Measurements from ENCODE around the gene ZNF81. TPM values are rescaled to one million over a fixed set of nuclear protein-coding genes. Genes with fewer than 3 reads are reported as not detected.
"Not testable (repeated sequence)": the region's sequence is repeated elsewhere in the genome, so short reads cannot be mapped to it uniquely, and the experiment has no call there.

ZNF81 gene
- total RNA-seq, 1 donor from 2014 or later = 10.0 TPM

GRCh38 chrX:47838361-47838760 lies 1.7 kb downstream of the ZNF81 start:
- Histone ChIP-seq H3K9me3 (no peaks in the 10 kb centered on the region), H3K27ac (no peak overlapping the region), H3K36me3 (no peaks in the 10 kb centered on the region), H3K4me3 (no peak overlapping the region), H3K4me1 (no peaks in the 10 kb centered on the region), H3K27me3 (no peaks in the 10 kb centered on the region)
- TF ChIP-seq, protein P1, sequence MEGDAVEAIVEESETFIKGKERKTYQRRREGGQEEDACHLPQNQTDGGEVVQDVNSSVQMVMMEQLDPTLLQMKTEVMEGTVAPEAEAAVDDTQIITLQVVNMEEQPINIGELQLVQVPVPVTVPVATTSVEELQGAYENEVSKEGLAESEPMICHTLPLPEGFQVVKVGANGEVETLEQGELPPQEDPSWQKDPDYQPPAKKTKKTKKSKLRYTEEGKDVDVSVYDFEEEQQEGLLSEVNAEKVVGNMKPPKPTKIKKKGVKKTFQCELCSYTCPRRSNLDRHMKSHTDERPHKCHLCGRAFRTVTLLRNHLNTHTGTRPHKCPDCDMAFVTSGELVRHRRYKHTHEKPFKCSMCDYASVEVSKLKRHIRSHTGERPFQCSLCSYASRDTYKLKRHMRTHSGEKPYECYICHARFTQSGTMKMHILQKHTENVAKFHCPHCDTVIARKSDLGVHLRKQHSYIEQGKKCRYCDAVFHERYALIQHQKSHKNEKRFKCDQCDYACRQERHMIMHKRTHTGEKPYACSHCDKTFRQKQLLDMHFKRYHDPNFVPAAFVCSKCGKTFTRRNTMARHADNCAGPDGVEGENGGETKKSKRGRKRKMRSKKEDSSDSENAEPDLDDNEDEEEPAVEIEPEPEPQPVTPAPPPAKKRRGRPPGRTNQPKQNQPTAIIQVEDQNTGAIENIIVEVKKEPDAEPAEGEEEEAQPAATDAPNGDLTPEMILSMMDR (IDR thresholded peaks at IDR 0.05) = no peak
- intact Hi-C loops (cut with DNase I) = loop anchor here (10.0 kb wide), 1 partner anchor 186 kb away; no protein-coding TSS in a partner anchor
- DNase-seq (no peak), ATAC-seq (no peak)

GRCh38 chrX:47840111-47840510 lies 3.4 kb downstream of the ZNF81 start:
- DNase-seq (no peak), ATAC-seq (no peak)
- TF ChIP-seq, protein P1 (IDR thresholded peaks at IDR 0.05) = no peak
- Histone ChIP-seq H3K4me1 (peaks cover 2% of the 10 kb centered on the region), H3K27ac (no peak overlapping the region), H3K9me3 (no peaks in the 10 kb centered on the region), H3K4me3 (no peak overlapping the region), H3K27me3 (no peaks in the 10 kb centered on the region), H3K36me3 (no peaks in the 10 kb centered on the region)
- intact Hi-C loops (cut with DNase I) = no loop called here

- no peak for DNase-seq
- no peak overlapping the region for H3K4me3 ChIP-seq
- TF ChIP-seq, protein P1 (IDR thresholded peaks at IDR 0.05) = no peak
- no peaks in the 10 kb centered on the region for H3K9me3 ChIP-seq
- no peaks in the 10 kb centered on the region for H3K27me3 ChIP-seq
- ATAC-seq = no peak
- H3K4me1 ChIP-seq = peaks cover 5% of the 10 kb centered on the region
- H3K27ac ChIP-seq = no peak overlapping the region
- H3K36me3 ChIP-seq = peaks cover 12% of the 10 kb centered on the region
- intact Hi-C loops (cut with DNase I) = no loop called here
Observed at GRCh38 chrX:47843363-47843762, 6.7 kb downstream of the ZNF81 start.

- no peak overlapping the region for H3K27ac ChIP-seq
- H3K27me3 ChIP-seq = no peaks in the 10 kb centered on the region
- DNase-seq (no peak), ATAC-seq (no peak)
- intact Hi-C loops (cut with DNase I) = no loop called here
- no peaks in the 10 kb centered on the region for H3K9me3 ChIP-seq
- no peak overlapping the region for H3K4me3 ChIP-seq
- TF ChIP-seq, protein P1 (IDR thresholded peaks at IDR 0.05) = no peak
- peaks cover 12% of the 10 kb centered on the region for H3K36me3 ChIP-seq
- H3K4me1 ChIP-seq = peaks cover 5% of the 10 kb centered on the region
Observed at GRCh38 chrX:47844117-47844516, 7.4 kb downstream of the ZNF81 start.

GRCh38 chrX:47846040-47846439 lies 9.3 kb downstream of the ZNF81 start:
- Histone ChIP-seq H3K9me3 (no peaks in the 10 kb centered on the region), H3K4me1 (peaks cover 5% of the 10 kb centered on the region), H3K4me3 (no peak overlapping the region), H3K27me3 (no peaks in the 10 kb centered on the region), H3K27ac (no peak overlapping the region), H3K36me3 (peaks cover 12% of the 10 kb centered on the region)
- intact Hi-C loops (cut with DNase I) = no loop called here
- DNase-seq (no peak), ATAC-seq (no peak)
- TF ChIP-seq, protein P1 (IDR thresholded peaks at IDR 0.05) = no peak

GRCh38 chrX:47849778-47850177 lies 13.1 kb downstream of the ZNF81 start:
- DNase-seq (no peak), ATAC-seq (no peak)
- H3K4me3 ChIP-seq = no peak overlapping the region
- TF ChIP-seq, protein P1 (IDR thresholded peaks at IDR 0.05) = no peak
- H3K27ac ChIP-seq = no peak overlapping the region
- peaks cover 12% of the 10 kb centered on the region for H3K36me3 ChIP-seq
- no peaks in the 10 kb centered on the region for H3K9me3 ChIP-seq
- intact Hi-C loops (cut with DNase I) = no loop called here
- peaks cover 5% of the 10 kb centered on the region for H3K4me1 ChIP-seq
- H3K27me3 ChIP-seq = no peaks in the 10 kb centered on the region

DNA sequence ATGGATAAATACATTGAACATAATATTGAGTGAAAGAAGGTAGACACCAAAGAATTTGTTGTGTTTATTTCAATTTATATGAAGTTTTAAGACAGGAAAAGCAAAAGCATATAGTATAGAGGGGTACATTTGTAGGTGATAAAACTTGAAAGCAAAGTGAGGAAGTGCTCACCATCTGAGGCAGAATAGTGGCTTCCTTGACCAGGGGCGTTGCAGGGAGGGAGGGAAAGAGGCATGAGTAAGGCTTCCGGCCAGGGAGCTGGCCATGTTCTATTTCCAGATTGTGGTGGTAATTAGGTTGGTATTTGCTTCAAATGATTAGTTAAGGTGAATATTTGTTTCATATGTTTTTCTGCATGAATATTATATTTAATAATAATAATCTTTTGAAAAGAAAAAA lies 13.7 kb downstream of the ZNF81 start:
- intact Hi-C loops (cut with DNase I); H3K9me3 ChIP-seq; H3K27ac ChIP-seq: not testable (repeated sequence)

More for the DNA sequence above, 13.7 kb downstream of the ZNF81 start:
- peaks cover 12% of the 10 kb centered on the region for H3K36me3 ChIP-seq
- ATAC-seq, DNase-seq, H3K4me1 ChIP-seq, H3K4me3 ChIP-seq, H3K27me3 ChIP-seq: not testable (repeated sequence)
